Neural crest cell (in vitro differentiated cells): ENCODE measurements around the gene CNKSR3. TPM values are rescaled to one million over a fixed set of nuclear protein-coding genes. Genes with fewer than 3 reads are reported as not detected.

Source experiments
- DNase-seq: peaks from one replicate; pipeline ENCODE4 v3.0.0; 2021; ENCODE audit warnings: low read depth, mixed read lengths, low spot score
- H3K27ac Mint-ChIP-seq: one replicate; pipeline ENCODE4 v1.8.0; 2021; ENCODE audit warnings: mild to moderate bottlenecking, mixed read lengths; ENCODE audit not compliant: unreplicated experiment
- H3K27me3 Mint-ChIP-seq: 2 replicates; pipeline ENCODE4 v1.8.0; 2021; ENCODE audit warnings: low read depth, mild to moderate bottlenecking, mixed read lengths
- H3K36me3 Mint-ChIP-seq: 2 replicates; pipeline ENCODE4 v1.8.0; 2021; ENCODE audit warnings: low read depth, mild to moderate bottlenecking, mixed read lengths
- H3K4me1 Mint-ChIP-seq: 2 replicates; pipeline ENCODE4 v1.8.0; 2021; ENCODE audit warnings: mixed read lengths
- H3K4me3 Mint-ChIP-seq: one replicate; pipeline ENCODE4 v1.8.0; 2021; ENCODE audit warnings: mild to moderate bottlenecking, mixed read lengths
- H3K9me3 Mint-ChIP-seq: 2 replicates; pipeline ENCODE4 v1.8.0; 2021; ENCODE audit warnings: mixed read lengths
- CTCF ChIP-seq: fragments of 200-600 bp; sonication (generic); conservative IDR thresholded peaks from 2 replicates; pipeline ENCODE4 v1.5.0; 2021; ENCODE audit warnings: antibody characterized with exemption, mild to moderate bottlenecking
- total RNA-seq: library from RNA; stranded (reverse); gene quantifications from 2 replicates; pipeline ENCODE4 v1.2.1, GENCODE V29; 2021

The CNKSR3 gene
- total RNA-seq, 1 donor from 2014 or later = 11.7 TPM

GRCh38 chr6:154535851-154536250 lies 25.4 kb upstream of the CNKSR3 start:
- H3K27ac Mint-ChIP-seq = no peak overlapping the region
- H3K9me3 Mint-ChIP-seq = no peaks in the 10 kb centered on the region
- peaks cover 28% of the 10 kb centered on the region for H3K4me1 Mint-ChIP-seq
- TF ChIP-seq CTCF = no peak
- H3K27me3 Mint-ChIP-seq = peaks cover 2% of the 10 kb centered on the region
- H3K36me3 Mint-ChIP-seq = no peaks in the 10 kb centered on the region
- H3K4me3 Mint-ChIP-seq = no peak overlapping the region
- DNase-seq = no peak

GRCh38 chr6:154535147-154535546 lies 24.7 kb upstream of the CNKSR3 start:
- H3K4me1 Mint-ChIP-seq = peaks cover 28% of the 10 kb centered on the region
- H3K9me3 Mint-ChIP-seq = no peaks in the 10 kb centered on the region
- H3K27ac Mint-ChIP-seq = no peak overlapping the region
- no peak overlapping the region for H3K4me3 Mint-ChIP-seq
- DNase-seq = no peak
- H3K27me3 Mint-ChIP-seq = peaks cover 2% of the 10 kb centered on the region
- no peak for TF ChIP-seq CTCF
- no peaks in the 10 kb centered on the region for H3K36me3 Mint-ChIP-seq

GRCh38 chr6:154534531-154534930 lies 24.0 kb upstream of the CNKSR3 start:
- no peak for DNase-seq
- H3K27me3 Mint-ChIP-seq = peaks cover 2% of the 10 kb centered on the region
- no peaks in the 10 kb centered on the region for H3K36me3 Mint-ChIP-seq
- H3K4me3 Mint-ChIP-seq = no peak overlapping the region
- H3K9me3 Mint-ChIP-seq = no peaks in the 10 kb centered on the region
- H3K27ac Mint-ChIP-seq = no peak overlapping the region
- TF ChIP-seq CTCF = no peak
- H3K4me1 Mint-ChIP-seq = peaks cover 28% of the 10 kb centered on the region

GRCh38 chr6:154532426-154532825 lies 21.9 kb upstream of the CNKSR3 start:
- no peaks in the 10 kb centered on the region for H3K36me3 Mint-ChIP-seq
- H3K9me3 Mint-ChIP-seq = peaks cover 5% of the 10 kb centered on the region
- no peak overlapping the region for H3K4me3 Mint-ChIP-seq
- H3K27me3 Mint-ChIP-seq = peaks cover 2% of the 10 kb centered on the region
- DNase-seq = no peak
- no peak overlapping the region for H3K27ac Mint-ChIP-seq
- no peak for TF ChIP-seq CTCF
- peaks cover 13% of the 10 kb centered on the region for H3K4me1 Mint-ChIP-seq

GRCh38 chr6:154529957-154530356 lies 19.5 kb upstream of the CNKSR3 start:
- Mint-ChIP-seq H3K36me3 (no peaks in the 10 kb centered on the region), H3K4me3 (no peak overlapping the region)

More at GRCh38 chr6:154529957-154530356, 19.5 kb upstream of the CNKSR3 start:
- no peak for TF ChIP-seq CTCF
- no peak for DNase-seq
- H3K27ac Mint-ChIP-seq = no peak overlapping the region
- H3K4me1 Mint-ChIP-seq = no peaks in the 10 kb centered on the region
- H3K9me3 Mint-ChIP-seq = peaks cover 5% of the 10 kb centered on the region
- no peaks in the 10 kb centered on the region for H3K27me3 Mint-ChIP-seq
